DLD1 (cell line): Measurements from ENCODE around the gene SLC16A4.

Experiments used
- in situ Hi-C: cut with HindIII; loops from 2 replicates; pipeline ENCODE4 v1.10.0; 2017; ENCODE audit warnings: low sequenced_read_pairs

Gene SLC16A4

GRCh38 chr1:110335265-110335664 lies 55.6 kb downstream of the SLC16A4 start:
- in situ Hi-C loops = no loop called here

- in situ Hi-C loops = no loop called here
Measured at GRCh38 chr1:110328700-110329099, 62.1 kb downstream of the SLC16A4 start.

GRCh38 chr1:110328274-110328673 lies 62.6 kb downstream of the SLC16A4 start:
- in situ Hi-C loops = no loop called here

GRCh38 chr1:110326826-110327225 lies 64.0 kb downstream of the SLC16A4 start:
- in situ Hi-C loops = no loop called here

GRCh38 chr1:110324667-110325066 lies 66.2 kb downstream of the SLC16A4 start:
- in situ Hi-C loops = no loop called here

- in situ Hi-C loops = no loop called here
Measured at GRCh38 chr1:110321846-110322245, 69.0 kb downstream of the SLC16A4 start.

- in situ Hi-C loops = no loop called here
Measured at GRCh38 chr1:110321045-110321444, 69.8 kb downstream of the SLC16A4 start.

- in situ Hi-C loops = no loop called here
Measured at GRCh38 chr1:110320168-110320518, 70.7 kb downstream of the SLC16A4 start.

- in situ Hi-C loops = no loop called here
Measured at GRCh38 chr1:110319332-110320167, 71.3 kb downstream of the SLC16A4 start.

- in situ Hi-C loops = no loop called here
Measured at GRCh38 chr1:110318046-110318445, 72.8 kb downstream of the SLC16A4 start.

- in situ Hi-C loops = no loop called here
Measured at GRCh38 chr1:110316735-110317134, 74.1 kb downstream of the SLC16A4 start.
